Kidney epithelial cell (primary cell): ENCODE data around the gene LMAN2. TPM values are rescaled to one million over a fixed set of nuclear protein-coding genes. Genes with fewer than 3 reads are reported as not detected.
A peak's percentile ranks its signal among the peaks of the same experiment; 100 is the strongest.

Experiments
- DNase-seq: peaks from one replicate; pipeline ENCODE4 v3.0.0-alpha.2; 2010; ENCODE audit warnings: low read depth
- H3K27me3 ChIP-seq: 2 replicates; pipeline ENCODE4 v1.6.0; 2011; ENCODE audit warnings: low read length; ENCODE audit not compliant: control insufficient read depth, insufficient read depth
- H3K36me3 ChIP-seq: 2 replicates; pipeline ENCODE4 v1.5.1; 2011; ENCODE audit warnings: low read length; ENCODE audit not compliant: control insufficient read depth, insufficient read depth
- H3K4me3 ChIP-seq: 2 replicates; pipeline ENCODE4 v1.5.1; 2011; ENCODE audit warnings: low read depth, mild to moderate bottlenecking, control low read depth, low read length
- CTCF ChIP-seq: IDR thresholded peaks from 2 replicates; pipeline ENCODE4 v1.5.1; 2011; ENCODE audit warnings: mild to moderate bottlenecking, moderate library complexity, low read length, control low read depth, inconsistent platforms; ENCODE audit not compliant: insufficient read depth, poor library complexity, severe bottlenecking
- total RNA-seq: library from RNA; depleted of rRNA; stranded (reverse); fragments of >200 nt; gene quantifications from 2 replicates; pipeline ENCODE4 v1.2.3, GENCODE V29; 2015

LMAN2 gene
- total RNA-seq, 1 donor from 2014 or later: 308 TPM

DNA sequence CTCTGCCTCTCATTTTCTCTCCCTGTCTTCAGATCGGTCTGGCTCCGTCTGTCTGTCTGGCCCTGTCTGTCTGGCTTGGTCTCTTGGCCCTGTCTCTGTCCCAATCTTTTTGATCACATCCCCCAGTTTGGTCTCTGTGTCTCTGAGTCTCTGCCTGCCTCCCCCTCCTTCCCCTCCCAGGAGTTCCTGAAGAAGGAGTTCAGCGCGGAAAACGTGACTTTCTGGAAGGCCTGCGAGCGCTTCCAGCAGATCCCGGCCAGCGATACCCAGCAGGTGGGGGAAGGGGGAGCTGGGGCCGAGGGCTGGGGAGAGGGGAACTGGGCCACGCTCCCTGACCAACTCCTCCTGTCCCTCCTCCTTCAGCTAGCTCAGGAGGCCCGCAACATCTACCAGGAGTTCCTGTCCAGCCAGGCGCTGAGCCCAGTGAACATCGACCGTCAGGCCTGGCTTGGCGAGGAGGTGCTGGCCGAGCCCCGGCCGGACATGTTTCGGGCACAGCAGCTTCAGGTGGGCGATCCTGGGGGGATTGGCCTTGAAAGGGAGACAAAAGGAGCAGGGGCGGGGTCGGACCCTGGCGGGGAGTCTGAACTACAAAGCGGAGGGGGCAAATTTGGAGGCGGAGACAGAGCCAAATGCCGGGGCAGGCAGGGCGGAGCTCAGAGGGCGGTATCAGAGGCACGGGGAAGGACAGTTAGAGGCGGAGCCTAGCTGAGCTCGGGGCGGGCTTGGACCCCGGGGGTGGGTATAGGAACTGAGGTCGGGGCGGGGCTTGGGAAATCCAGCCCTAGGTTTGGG, 15.3 kb upstream of the LMAN2 start:
- DNase-seq: peak; percentile 31
- no peak for TF ChIP-seq CTCF
- Histone ChIP-seq H3K36me3 (no peaks in the 10 kb centered on the region), H3K4me3 (peak overlapping the region; percentile 41), H3K27me3 (no peaks in the 10 kb centered on the region)

GRCh38 chr5:177365845-177366527, 14.5 kb upstream of the LMAN2 start:
- Histone ChIP-seq H3K27me3 (no peaks in the 10 kb centered on the region), H3K4me3 (no peak overlapping the region), H3K36me3 (no peaks in the 10 kb centered on the region)
- no peak for DNase-seq
- no peak for TF ChIP-seq CTCF

DNA sequence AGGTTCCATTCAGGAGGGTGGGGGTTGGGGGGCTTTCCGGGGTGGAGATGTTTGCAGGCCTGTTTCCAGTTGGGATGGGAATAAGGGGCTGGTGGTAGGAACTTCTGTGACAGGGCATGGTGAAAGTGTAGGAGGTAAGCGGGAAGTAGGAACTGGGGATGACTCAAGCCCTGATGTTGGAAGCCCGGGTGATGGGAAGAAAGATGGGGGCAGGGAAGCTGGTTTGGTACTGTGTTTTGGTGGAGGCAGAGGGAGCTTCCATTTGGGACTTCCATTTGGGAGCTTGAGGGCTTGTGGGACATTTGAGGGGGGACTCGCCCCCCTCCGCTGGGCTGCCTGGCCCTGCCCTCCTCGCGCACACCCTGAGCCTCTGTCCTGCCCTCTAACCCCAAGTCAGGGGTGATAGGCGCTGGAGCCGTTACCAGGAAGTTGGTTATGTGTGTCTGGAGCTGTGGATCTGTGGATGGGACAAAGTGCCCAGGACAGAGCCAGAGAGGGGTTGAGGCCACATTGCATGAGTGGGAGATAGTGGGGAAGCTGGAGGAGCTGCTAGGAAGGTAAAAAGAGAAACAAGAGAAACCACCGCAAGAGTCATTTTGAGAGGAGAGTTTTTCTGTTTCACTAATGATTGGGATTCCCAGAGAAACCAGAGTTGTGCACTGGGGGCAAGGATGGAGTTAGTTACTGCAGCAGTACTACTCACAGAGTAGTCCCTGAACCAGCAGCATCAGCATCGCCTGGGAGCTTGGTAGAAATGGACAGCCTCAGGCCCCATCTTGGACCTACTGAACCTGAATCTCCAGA, 12.9 kb upstream of the LMAN2 start:
- no peaks in the 10 kb centered on the region for H3K36me3 ChIP-seq
- no peaks in the 10 kb centered on the region for H3K27me3 ChIP-seq
- DNase-seq: no peak
- no peak overlapping the region for H3K4me3 ChIP-seq
- TF ChIP-seq CTCF: no peak

DNA sequence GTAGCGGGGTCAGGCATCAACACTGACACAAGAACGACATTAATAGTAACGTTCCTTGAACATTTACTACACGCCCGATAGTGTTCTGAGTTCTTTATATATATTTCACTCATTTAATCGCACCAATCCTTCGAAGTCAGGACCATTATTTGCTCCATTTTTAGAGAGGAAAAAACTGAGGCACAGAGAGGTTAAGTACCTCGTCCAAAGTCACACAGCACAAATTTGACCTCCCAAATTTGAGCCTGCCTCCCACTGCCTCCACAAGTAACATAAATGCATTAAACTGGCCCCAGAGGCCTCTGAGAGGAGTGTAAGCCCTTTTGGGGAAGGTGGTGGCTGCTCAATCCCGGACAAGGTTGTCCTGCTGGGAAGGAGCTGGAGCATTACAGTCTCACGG, 12.1 kb upstream of the LMAN2 start:
- TF ChIP-seq CTCF: no peak
- H3K36me3 ChIP-seq: no peaks in the 10 kb centered on the region
- peak overlapping the region; percentile 49 for H3K4me3 ChIP-seq
- DNase-seq: no peak
- no peaks in the 10 kb centered on the region for H3K27me3 ChIP-seq

DNA sequence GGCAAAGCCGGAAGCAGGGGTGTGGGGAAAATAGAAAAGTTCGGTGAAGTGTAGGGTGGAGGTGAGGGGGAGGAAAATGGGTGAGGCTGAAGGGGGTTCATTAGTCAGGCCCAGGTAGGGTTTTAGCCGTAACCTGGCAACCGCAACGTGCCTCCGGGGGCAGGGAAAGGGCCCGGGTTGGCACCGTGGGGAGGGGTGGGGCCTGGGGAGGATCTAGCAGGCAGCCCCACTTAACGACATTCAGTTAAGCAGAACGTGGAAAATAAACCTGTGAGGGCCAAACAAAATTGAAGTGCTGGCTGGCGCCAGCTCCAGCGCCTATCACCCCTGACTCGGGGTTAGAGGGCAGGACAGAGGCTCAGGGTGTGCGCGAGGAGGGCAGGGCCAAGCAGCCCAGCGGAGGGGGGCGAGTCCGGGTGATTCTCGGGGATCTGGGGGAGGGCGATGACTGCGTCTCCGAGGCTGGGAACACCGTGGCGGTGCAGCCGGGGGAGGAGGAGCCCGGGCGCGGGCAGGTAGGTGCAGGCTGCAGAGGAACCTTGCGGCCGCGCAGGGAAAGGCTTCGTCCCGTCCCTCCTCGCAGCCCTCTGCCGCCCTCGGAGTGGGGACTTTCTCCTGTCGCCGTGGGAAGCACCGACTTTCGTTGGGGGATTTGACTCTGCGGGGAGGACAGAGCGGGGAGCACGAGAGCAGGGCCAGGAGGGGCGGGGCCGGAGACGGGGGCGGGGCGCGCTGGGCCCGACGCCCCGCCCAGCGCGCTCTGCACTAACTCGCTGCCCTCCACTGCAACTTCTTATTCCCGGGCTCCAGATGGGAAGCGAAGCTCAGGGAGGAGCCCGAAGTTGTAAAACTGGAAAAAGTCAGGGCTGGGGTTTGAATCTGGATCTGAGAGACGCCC, 11.4 kb upstream of the LMAN2 start:
- H3K4me3 ChIP-seq: peak overlapping the region; percentile 49
- TF ChIP-seq CTCF: no peak
- DNase-seq: no peak
- no peaks in the 10 kb centered on the region for H3K27me3 ChIP-seq
- no peaks in the 10 kb centered on the region for H3K36me3 ChIP-seq
